HepG2 (cell line): ENCODE data around the gene DDR1. TPM values are rescaled to one million over a fixed set of nuclear protein-coding genes. Genes with fewer than 3 reads are reported as not detected.

ENCODE experiments used
- CAMTA2 ChIP-seq: sonication (generic); formaldehyde crosslinking; IDR thresholded peaks from 2 replicates; pipeline ENCODE4 v1.4.0; 2020; ENCODE audit warnings: mild to moderate bottlenecking, missing genetic modification reagents, borderline replicate concordance
- CREM ChIP-seq, 2 experiments: sonication (generic) in 1 of 2; formaldehyde crosslinking in 1 of 2; IDR thresholded peaks; 2 replicates each; pipeline versions ENCODE4 v1.4.0 to v1.6.1; 2016 to 2020; ENCODE audit warnings: antibody characterized with exemption in 1 of 2, mild to moderate bottlenecking in 1 of 2, missing genetic modification reagents in 1 of 2
- EEA1 ChIP-seq: sonication (generic); formaldehyde crosslinking; IDR thresholded peaks from 2 replicates; pipeline ENCODE4 v1.5.1; 2020; ENCODE audit warnings: mild to moderate bottlenecking, missing genetic modification reagents, borderline replicate concordance
- EED ChIP-seq: sonication (generic); formaldehyde crosslinking; IDR thresholded peaks from 2 replicates; pipeline ENCODE4 v1.5.0; 2020; ENCODE audit warnings: mild to moderate bottlenecking, missing genetic modification reagents
- ETS1 ChIP-seq: sonication (generic); formaldehyde crosslinking; IDR thresholded peaks from 2 replicates; pipeline ENCODE4 v1.4.0; 2020; ENCODE audit warnings: missing genetic modification reagents
- GTF2F1 ChIP-seq: fragments of 150-350 bp; IDR thresholded peaks from 2 replicates; pipeline ENCODE4 v1.6.1; 2014; ENCODE audit warnings: low read length
- MED8 ChIP-seq: sonication (generic); formaldehyde crosslinking; IDR thresholded peaks from 2 replicates; pipeline ENCODE4 v1.8.1; 2023; ENCODE audit warnings: mild to moderate bottlenecking, missing genetic modification reagents; ENCODE audit not compliant: insufficient replicate concordance
- MEIS1 ChIP-seq: sonication (generic); formaldehyde crosslinking; IDR thresholded peaks from 2 replicates; pipeline ENCODE4 v1.9.0; 2021; ENCODE audit warnings: mild to moderate bottlenecking, missing genetic modification reagents, moderate library complexity, borderline replicate concordance
- NCOA2 ChIP-seq: sonication (generic); formaldehyde crosslinking; IDR thresholded peaks from 2 replicates; pipeline ENCODE4 v1.8.0; 2022; ENCODE audit warnings: inconsistent platforms
- PAF1 ChIP-seq: IDR thresholded peaks from 2 replicates; pipeline ENCODE4 v1.6.1; 2016; ENCODE audit warnings: missing genetic modification reagents, missing compliant biosample characterization
- POLR2AphosphoS5 ChIP-seq: IDR thresholded peaks from 2 replicates; pipeline ENCODE4 v1.6.1; 2012; ENCODE audit warnings: low read depth, low read length
- RXRB ChIP-seq: IDR thresholded peaks from 2 replicates; pipeline ENCODE4 v1.6.1; 2016; ENCODE audit warnings: borderline replicate concordance, missing genetic modification reagents, missing compliant biosample characterization
- SIN3B ChIP-seq: fragments of 150-350 bp; IDR thresholded peaks from 2 replicates; pipeline ENCODE4 v1.6.1; 2014; ENCODE audit warnings: low read length
- TBP ChIP-seq: sonication (generic); formaldehyde crosslinking; IDR thresholded peaks from 2 replicates; pipeline ENCODE4 v1.5.0; 2020; ENCODE audit warnings: missing genetic modification reagents
- ZBTB7A ChIP-seq: sonication (generic); formaldehyde crosslinking; IDR thresholded peaks from 2 replicates; pipeline ENCODE4 v1.8.0; 2022; ENCODE audit warnings: mild to moderate bottlenecking, missing genetic modification reagents
- ZMAT3 ChIP-seq: sonication (generic); formaldehyde crosslinking; conservative IDR thresholded peaks from 2 replicates; pipeline ENCODE4 v1.7.0; 2021; ENCODE audit warnings: missing genetic modification reagents
- ZNF263 ChIP-seq: sonication (generic); formaldehyde crosslinking; IDR thresholded peaks from 2 replicates; pipeline ENCODE4 v1.4.0; 2020; ENCODE audit warnings: missing genetic modification reagents
- ZNF281 ChIP-seq: sonication (generic); formaldehyde crosslinking; IDR thresholded peaks from 2 replicates; pipeline ENCODE4 v1.4.0; 2020; ENCODE audit warnings: missing genetic modification reagents, borderline replicate concordance
- ZNF496 ChIP-seq: sonication (generic); formaldehyde crosslinking; IDR thresholded peaks from 2 replicates; pipeline ENCODE4 v1.8.1; 2023; ENCODE audit warnings: mild to moderate bottlenecking, moderate library complexity, missing genetic modification reagents; ENCODE audit not compliant: insufficient replicate concordance
- ZNF614 ChIP-seq: IDR thresholded peaks from 2 replicates; pipeline ENCODE4 v1.6.1; 2018; ENCODE audit warnings: missing biosample characterization, missing genetic modification reagents, inconsistent platforms, borderline replicate concordance
- ZNF652 ChIP-seq: IDR thresholded peaks from 2 replicates; pipeline ENCODE4 v1.6.1; 2016; ENCODE audit warnings: low read depth, borderline replicate concordance
- ZNF674 ChIP-seq: sonication (generic); formaldehyde crosslinking; IDR thresholded peaks from 2 replicates; pipeline ENCODE4 v1.5.0; 2020; ENCODE audit warnings: low read depth, mild to moderate bottlenecking, missing genetic modification reagents
- ZNF737 ChIP-seq: sonication (generic); formaldehyde crosslinking; IDR thresholded peaks from 2 replicates; pipeline ENCODE4 v1.5.0; 2020; ENCODE audit warnings: missing genetic modification reagents, mild to moderate bottlenecking, borderline replicate concordance
- ZNF768 ChIP-seq: sonication (generic); formaldehyde crosslinking; IDR thresholded peaks from 2 replicates; pipeline ENCODE4 v1.4.0; 2020; ENCODE audit warnings: missing genetic modification reagents
- ZNF841 ChIP-seq: sonication (generic); formaldehyde crosslinking; IDR thresholded peaks from 2 replicates; pipeline ENCODE4 v1.8.1; 2023; ENCODE audit warnings: missing genetic modification reagents, borderline replicate concordance
- ZSCAN20 ChIP-seq: sonication (generic); formaldehyde crosslinking; IDR thresholded peaks from 2 replicates; pipeline ENCODE4 v1.4.0; 2020; ENCODE audit warnings: missing genetic modification reagents, mild to moderate bottlenecking, borderline replicate concordance
- polyA plus RNA-seq, 8 experiments: library from polyadenylated mRNA; depleted of rRNA in 3 of 8; stranded (reverse) in 7 of 8; unstranded in 1 of 8; fragments of >200 nt; fragmentation: Illumina TruSeq in 4 of 8; extraction: Trizol in 4 of 8; gene quantifications; 2 replicates each; pipeline versions ENCODE4 v1.2.1 to v1.2.3, GENCODE V29; 2011 to 2016; ENCODE audit warnings: low read depth in 4 of 8, missing spikeins in 1 of 8, mixed read lengths in 1 of 8; ENCODE audit not compliant: insufficient read depth in 1 of 8
- total RNA-seq, 5 experiments: library from RNA; depleted of rRNA; stranded (reverse); fragments of >200 nt; fragmentation: Illumina TruSeq; extraction: Trizol; gene quantifications; 2 replicates each; pipeline ENCODE4 v1.2.3, GENCODE V29; 2016; ENCODE audit warnings: low read depth in 1 of 5

DDR1 gene
- total and polyA plus RNA-seq, 2 of the 13 experiments (the other 11 are each of a cell fraction or from before 2014, with no cell fraction given), result 16.7 to 20.2 TPM

GRCh38 chr6:30885999-30886896 lies 1.9 kb downstream of the DDR1 start (continued):
- TF ChIP-seq ZSCAN20 (CRISPR knock-in tag) (no peak), ZBTB7A (CRISPR knock-in tag) (no peak), ZNF652 (CRISPR knock-in tag) (no peak), PAF1 (CRISPR knock-in tag) (no peak), NCOA2 (CRISPR knock-in tag) (no peak), MED8 (CRISPR knock-in tag) (no peak), SIN3B (no peak), TBP (CRISPR knock-in tag) (no peak), ZNF263 (peak; percentile 33; the same call in 1 of the 2 replicates), ZNF614 (CRISPR knock-in tag) (no peak; the same call in 1 of the 2 replicates), POLR2AphosphoS5 (no peak), ZMAT3 (no peak), CAMTA2 (CRISPR knock-in tag) (no peak), ZNF841 (CRISPR knock-in tag) (no peak), RXRB (CRISPR knock-in tag) (0 out of 2 replicates have a peak, but pooled peaks have one; percentile 7), ZNF281 (no peak), EEA1 (CRISPR knock-in tag) (no peak), ZNF737 (CRISPR knock-in tag) (no peak), EED (CRISPR knock-in tag) (no peak), MEIS1 (CRISPR knock-in tag) (0 out of 2 replicates have a peak, but pooled peaks have one; percentile 14), CREM (IDR thresholded peaks at IDR 0.05) (no peak), CREM (CRISPR knock-in tag; IDR thresholded peaks at IDR 0.05) (no peak), ZNF674 (CRISPR knock-in tag) (no peak), ZNF768 (CRISPR knock-in tag) (0 out of 2 replicates have a peak, but pooled peaks have one; percentile 41), GTF2F1 (no peak), ETS1 (CRISPR knock-in tag) (no peak), ZNF496 (CRISPR knock-in tag) (no peak)
